GM18951 (cell line): ENCODE measurements around the gene TADA3.

Source experiments
- POLR2A ChIP-seq: IDR thresholded peaks from 4 replicates; pipeline ENCODE4 v1.6.1; 2011; ENCODE audit warnings: mild to moderate bottlenecking; ENCODE audit not compliant: insufficient read length, insufficient read depth; ENCODE audit errors: extremely low read depth
- in situ Hi-C: fragments of 300-500 bp; cut with MboI; formaldehyde crosslinking; loops from one replicate; pipeline ENCODE4 v1.12.0; 2022; ENCODE audit warnings: low sequenced_read_pairs, mixed read lengths, inconsistent platforms; ENCODE audit not compliant: unreplicated experiment

The TADA3 gene

DNA sequence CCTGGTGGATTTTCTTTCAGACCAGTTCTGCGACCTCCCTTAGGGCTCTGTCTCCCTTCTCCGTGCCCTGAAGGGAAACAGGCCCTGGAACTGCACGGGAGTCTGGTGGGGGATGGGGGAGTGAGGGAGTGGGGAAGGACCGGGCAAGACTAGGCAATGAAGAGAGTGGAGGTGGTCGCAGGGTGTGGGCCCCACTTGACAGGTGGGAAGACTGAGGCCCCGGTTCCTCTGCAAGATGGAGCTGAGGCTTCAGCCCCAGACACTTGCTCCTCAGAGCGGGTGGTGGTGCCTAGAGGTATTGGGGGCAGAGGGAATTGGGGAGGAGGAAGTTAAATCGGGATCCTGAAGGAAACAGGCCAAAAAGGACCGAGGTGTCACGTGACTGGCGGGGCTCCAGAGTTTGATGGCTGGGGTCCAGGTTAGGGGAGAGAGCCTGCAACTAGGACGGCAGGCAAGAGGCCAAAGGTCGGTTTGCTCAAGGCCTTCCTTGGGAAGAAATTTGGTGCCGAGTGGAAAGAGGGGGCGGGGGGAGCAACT lies 21.9 kb downstream of the TADA3 start:
- in situ Hi-C loops, result no loop called here

DNA sequence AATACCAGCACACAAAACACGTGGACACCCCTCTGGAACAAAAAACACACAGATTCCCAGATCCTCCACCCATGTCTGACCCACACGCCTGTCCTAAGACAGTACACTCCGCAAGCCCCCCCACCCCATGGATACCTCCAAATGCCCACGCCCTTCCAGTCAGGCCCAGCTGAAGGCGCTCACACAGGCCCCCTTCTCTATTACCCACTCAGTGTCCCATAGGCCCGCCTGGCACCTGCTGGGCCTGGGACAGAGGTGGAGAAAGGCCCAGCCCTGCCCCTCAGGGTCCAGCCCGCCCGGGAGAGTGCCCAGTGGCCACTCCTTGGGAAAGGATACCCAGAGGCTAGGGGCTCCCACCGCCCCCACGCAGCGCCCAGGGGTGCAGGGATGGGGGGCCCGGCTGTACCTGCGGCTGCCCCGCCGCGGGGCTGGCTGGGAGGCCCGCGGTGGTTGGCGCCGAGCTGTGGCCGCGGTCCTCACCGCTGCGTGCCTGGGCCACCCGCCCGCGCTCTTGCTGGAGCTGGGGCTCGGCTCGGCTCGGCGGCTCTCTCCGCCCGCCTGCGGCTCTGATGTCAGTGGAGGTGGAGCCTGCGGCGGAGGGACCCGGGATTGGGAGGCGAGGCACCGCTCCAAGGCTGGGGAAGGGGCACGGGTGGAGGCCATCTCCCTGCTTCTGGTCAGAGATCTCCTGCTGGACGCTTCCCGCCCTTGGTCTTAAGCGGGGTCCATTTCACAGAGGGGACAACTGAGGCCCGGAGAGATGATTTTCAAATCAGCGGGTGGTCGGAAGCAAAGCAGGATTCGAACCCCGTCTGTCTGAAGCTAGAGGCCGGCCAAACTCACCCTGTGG lies 22.6 kb downstream of the TADA3 start, which contains the start of gene CAMK1:
TSS of gene CAMK1 (minus strand) at position 522 of the 850 bp plus-strand sequence. CDS start 2,198 bp downstream, outside the sequence.
- in situ Hi-C loops, result no loop called here
- TF ChIP-seq POLR2A, result no peak

More for the DNA sequence above, 21.9 kb downstream of the TADA3 start:
- no peak for TF ChIP-seq POLR2A

DNA sequence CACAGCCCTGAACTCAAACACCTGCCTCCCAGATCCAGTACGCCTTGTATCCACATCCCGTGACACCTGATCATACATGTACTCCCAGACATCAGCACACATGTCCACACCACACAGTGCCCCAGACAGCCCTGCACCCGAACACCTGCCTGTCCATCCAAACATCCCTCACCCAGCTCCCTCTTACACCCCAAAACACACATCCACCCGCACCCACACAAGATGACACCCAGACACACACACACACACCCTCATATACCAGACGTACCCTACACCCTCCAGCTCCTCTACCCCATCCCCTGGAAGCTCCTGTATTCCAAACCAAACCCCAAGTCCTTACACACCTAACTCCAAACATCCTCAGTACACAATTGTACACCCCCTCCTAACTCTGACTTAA lies 23.3 kb downstream of the TADA3 start:
- in situ Hi-C loops, result no loop called here
- TF ChIP-seq POLR2A, result no peak

DNA sequence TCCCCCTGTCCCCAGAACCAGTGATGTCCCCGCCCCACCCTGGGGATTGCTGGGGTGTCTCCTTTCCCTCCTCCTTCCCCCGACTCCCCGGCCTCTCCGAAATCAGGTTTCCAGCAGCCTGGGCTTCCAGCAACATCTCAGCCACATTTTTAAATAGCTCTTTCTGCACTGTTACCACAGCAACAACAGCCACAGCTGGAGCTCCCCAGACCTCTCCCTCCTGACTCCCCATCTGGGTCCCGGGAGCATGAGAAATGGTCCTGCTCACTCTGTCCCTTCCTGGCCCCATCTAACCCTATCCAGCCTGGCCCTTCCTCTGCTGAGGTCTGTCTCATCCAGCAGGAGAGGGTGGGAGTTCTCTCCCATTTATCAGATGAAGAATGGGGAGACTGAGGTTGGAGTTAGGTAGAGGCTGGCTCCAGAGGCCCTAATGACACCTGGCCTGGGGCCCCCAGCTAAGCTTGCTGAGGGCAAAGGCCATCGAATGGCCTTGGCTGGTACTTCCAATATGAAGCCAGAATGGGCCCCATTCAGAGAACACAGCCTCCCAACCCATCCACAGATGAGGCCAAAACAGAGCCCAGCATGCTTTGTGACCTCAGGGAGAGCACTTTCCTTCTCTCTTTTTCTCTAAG lies 24.0 kb downstream of the TADA3 start:
- in situ Hi-C loops, result no loop called here

DNA sequence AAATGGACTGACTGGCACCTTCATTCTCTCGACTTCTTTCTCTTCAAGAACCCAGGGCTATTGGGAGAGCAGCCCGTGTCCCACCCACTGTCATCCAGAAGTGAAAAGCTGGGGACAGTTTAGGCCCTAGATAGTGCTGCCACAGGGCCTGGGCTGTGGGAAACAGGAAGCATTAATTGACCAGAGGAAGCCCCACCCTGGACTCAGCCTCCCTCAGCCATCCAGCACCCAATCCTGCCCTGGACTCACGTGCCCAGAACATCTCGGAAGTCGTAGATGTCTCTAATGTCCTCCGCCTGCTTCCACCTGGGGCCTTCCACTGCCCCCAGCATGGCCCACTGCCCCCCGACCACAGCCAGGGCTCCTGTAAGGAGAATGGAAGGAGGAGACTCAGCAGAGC lies 24.9 kb downstream of the TADA3 start:
- in situ Hi-C loops, result no loop called here
- no peak for TF ChIP-seq POLR2A

More for the DNA sequence above, 24.0 kb downstream of the TADA3 start:
- no peak for TF ChIP-seq POLR2A

DNA sequence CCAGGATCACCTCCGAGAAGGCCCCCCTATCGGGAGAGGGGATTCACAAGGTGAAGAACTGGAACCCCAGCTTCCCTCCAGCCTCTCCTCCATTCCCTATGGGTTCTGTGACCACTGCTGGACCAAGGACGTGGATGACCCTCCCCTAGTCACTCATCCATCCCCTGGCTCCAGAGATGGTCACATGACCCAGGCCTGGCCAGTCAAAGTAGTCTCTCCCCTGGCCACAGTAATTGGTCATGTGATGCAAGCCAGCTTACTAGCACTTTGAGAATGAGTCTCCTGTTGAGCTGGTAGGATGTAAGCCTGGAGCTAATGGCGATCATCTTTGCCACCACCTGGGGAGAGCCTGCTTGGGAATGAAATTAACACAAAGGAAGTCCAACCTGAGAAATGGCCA lies 26.4 kb downstream of the TADA3 start:
- in situ Hi-C loops, result no loop called here
- TF ChIP-seq POLR2A, result no peak

DNA sequence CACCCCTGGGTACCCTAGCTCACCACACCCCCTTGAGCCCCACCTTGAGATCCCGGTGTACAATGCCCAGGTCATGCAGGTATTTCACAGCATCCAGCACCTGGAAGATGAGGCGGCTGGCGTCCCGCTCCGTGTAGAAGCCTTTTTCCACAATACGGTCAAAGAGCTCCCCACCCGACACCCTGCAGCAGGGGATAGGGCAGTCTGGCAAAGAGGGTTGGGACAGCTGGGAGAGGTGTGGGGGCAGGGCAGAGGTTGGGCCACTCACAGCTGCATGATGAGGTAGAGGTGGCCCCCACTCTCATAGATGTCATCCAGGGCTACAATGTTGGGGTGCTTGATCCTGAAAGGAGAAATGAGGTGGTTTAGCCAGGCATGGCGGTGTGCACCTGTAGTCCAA lies 29.4 kb downstream of the TADA3 start:
- in situ Hi-C loops, result no loop called here
- no peak for TF ChIP-seq POLR2A

DNA sequence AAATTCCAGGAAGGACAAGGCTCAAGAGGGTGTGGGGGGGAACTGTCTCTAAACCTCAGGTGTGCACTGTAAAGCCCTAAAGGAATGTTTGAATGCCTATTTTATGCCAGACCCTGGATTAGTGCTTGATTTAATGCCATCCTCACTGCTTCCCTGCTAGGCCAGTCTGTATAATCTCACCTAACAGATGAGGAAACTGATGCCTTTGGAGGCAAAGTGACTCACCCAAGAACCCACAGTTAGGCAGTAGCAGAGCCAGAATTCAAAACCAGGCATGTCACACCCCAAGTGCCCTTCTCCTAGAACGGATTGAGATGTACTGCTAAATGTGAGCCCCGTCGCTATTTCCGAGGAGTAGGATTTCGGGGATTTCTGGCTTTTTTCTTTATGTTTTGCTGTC lies 30.4 kb downstream of the TADA3 start:
- no peak for TF ChIP-seq POLR2A
- in situ Hi-C loops, result no loop called here

DNA sequence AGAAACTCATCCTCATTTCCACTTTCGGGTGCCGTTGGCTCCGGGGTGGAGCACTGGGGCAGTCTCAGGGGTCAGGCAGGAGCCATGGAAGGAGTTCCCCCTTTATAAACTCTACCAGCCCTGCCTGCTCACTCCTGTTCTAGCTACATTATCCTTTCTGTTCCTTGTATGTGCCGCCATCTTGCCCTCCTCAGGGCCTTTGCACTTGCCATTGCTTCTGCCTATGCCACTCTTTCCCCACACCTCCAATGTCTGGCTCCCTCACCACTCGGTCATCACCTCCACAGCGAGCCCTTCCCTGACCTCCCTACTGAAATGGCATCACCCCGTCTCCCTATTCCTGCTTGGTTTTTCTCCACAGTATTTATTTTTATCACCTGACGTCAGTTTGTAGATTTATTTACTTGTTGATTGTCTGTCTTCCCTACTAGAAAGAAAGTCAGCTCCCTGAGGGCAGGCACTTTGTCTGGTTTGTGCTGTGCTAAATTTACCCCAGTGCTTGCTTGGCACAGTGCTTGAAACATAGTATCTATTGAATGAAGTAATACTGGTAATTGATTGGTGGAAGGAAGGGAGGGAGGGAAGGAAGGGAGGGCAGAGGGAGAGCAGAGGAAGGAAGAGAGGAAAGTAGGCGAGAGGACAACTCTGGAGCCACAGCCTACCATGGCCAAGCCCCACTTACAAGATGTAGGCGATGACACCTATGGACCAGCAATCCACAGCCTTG lies 31.3 kb downstream of the TADA3 start:
- no peak for TF ChIP-seq POLR2A
- in situ Hi-C loops, result no loop called here

DNA sequence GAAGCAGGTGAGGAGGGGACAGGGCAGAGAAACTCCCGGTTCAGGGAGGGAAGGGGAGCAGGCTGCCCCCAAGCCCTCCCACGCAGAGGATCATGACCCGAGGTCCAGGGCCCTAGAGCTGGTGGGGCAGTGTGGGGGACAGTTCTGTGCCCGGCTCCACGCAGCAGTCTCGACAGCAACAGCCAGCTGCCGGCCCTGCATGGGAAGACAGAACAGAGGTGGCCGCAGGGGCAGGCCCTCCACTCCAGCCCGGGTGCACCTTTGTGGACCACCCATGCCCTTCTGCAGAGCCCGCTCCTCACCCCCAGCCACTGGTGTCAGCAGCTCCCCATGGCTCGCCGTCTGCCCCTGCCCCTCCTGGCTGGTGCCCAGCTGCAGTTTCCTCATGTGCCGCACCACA lies 34.8 kb downstream of the TADA3 start:
- TF ChIP-seq POLR2A, result no peak
- in situ Hi-C loops, result no loop called here

DNA sequence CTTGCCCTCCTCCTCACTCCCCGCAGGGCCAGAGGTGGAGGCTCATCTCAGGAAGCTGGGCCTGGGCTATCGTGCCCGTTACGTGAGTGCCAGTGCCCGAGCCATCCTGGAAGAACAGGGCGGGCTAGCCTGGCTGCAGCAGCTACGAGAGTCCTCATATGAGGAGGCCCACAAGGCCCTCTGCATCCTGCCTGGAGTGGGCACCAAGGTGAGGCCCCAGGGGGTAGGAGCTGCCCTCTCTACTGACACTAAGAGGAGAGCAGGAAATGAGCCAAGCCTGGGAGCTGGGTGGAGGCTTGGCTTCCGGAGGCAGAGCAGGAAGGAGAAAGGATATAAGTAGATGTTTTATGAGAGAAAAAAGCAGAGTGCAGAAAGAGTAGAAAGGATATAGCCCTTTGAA lies 37.6 kb downstream of the TADA3 start:
- in situ Hi-C loops, result no loop called here
- no peak for TF ChIP-seq POLR2A

DNA sequence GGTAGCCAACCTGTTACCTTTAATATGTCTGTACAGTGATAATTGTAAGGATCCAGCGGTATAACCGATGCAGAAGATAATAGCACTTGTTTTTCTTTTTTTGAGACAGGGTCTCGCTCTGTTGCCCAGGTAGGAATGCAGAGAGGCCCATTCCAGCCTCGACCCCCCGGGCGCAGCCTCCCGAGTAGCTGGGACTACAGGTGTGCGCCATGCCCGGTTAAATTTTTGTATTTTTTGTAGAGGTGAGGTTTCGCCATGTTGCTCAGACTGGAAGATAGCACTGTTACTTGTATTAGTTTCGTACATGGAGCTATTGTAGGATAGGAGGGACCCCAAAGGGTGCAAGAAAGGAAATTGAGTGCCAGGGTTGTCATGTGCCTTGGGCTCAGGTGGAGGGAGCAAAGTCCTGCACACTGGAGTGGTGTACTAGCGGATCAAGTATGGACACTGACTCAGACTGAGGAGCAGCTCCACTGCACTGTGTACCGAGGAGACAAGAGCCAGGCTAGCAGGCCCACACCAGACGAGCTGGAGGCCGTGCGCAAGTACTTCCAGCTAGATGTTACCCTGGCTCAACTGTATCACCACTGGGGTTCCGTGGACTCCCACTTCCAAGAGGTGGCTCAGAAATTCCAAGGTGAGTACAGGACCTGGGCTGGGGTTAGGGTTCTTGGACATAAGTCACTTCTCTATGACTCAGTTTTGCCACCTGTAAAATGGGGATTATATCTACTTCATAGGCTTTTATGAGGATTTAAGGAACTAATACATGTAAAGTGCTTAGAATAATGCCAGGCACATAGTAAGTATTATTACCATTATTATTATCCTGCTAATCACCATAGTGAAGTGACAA lies 41.5 kb downstream of the TADA3 start:
- in situ Hi-C loops, result no loop called here
- no peak for TF ChIP-seq POLR2A
